Stimulated activated naive CD8-positive, alpha-beta T cell treated with anti-CD3 and anti-CD28 coated beads, Interleukin-15, Interleukin-2, amounts not matched to agents 100 ng/mL and 50 ng/mL, for 24 hours (primary cell): Measurements from ENCODE around the gene ARL5A.
A peak's percentile ranks its signal among the peaks of the same experiment; 100 is the strongest.

ENCODE experiments used
- H3K27ac Mint-ChIP-seq: one replicate; pipeline ENCODE4 v1.8.0; 2021; ENCODE audit warnings: mild to moderate bottlenecking, mixed read lengths
- H3K27me3 Mint-ChIP-seq: one replicate; pipeline ENCODE4 v1.8.0; 2021; ENCODE audit warnings: mixed read lengths
- H3K36me3 Mint-ChIP-seq: one replicate; pipeline ENCODE4 v1.8.0; 2021; ENCODE audit warnings: low read depth, mixed read lengths
- H3K4me1 Mint-ChIP-seq: one replicate; pipeline ENCODE4 v1.8.0; 2021; ENCODE audit warnings: low read depth, mixed read lengths
- H3K4me3 Mint-ChIP-seq: one replicate; pipeline ENCODE4 v1.8.0; 2021; ENCODE audit warnings: mild to moderate bottlenecking, mixed read lengths
- H3K9me3 Mint-ChIP-seq: one replicate; pipeline ENCODE4 v1.8.0; 2021; ENCODE audit warnings: mixed read lengths

Gene ARL5A

DNA sequence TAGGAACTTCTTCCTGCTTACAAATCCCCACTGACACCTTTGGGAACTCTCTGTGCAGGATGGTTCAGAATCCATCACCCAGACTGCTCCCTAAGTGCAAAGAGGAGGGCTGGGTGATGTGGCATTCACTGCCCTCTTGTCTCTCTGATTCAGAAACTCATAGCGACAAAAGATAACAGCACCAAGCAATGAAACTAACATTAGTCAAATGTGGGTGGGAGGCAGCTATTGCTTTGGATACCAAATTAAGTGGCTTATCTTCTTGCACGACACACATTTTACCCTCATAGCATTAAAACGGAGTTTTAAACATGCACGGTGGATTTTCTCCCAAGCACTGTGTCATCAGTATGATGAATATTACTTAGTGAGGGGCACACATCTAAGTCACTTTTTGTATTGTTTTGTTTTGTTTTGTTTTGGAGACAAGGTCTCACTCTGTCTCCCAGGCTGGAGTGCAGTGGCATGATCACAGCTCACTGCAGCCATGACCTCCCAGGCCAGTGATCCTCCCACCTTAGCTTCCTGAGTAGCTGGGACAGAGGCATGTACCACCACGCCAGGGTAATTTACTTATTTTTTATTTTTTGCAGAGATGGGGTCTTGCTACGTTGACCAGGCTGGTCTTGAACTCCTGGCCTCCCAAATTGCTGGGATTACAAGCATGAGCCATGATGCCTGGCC is 53.0 kb downstream of the ARL5A start:
- Mint-ChIP-seq H3K4me3 (no peak overlapping the region), H3K27me3 (no peaks in the 10 kb centered on the region), H3K36me3 (peaks cover 48% of the 10 kb centered on the region), H3K27ac (no peak overlapping the region), H3K4me1 (peaks cover 16% of the 10 kb centered on the region), H3K9me3 (peaks cover 10% of the 10 kb centered on the region)

DNA sequence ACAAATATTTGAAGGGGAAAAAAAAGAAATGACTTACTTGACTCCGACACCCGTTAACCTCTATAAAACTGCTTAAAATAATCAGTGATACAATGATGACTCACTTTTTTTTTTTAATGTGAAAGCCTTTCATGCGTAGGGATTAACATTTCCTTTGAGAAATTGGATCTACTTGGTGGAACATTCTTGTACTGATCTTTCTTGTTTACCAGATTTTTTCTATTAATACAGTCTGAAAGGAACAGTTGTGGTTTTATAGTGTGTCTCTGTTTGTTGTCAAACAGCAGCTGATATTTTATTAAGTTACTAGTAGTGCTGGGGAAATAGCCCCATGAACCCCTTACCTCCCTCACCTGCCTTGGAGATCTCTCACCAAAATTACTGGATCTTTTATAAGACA is 53.7 kb downstream of the ARL5A start:
- Mint-ChIP-seq H3K4me3 (no peak overlapping the region), H3K4me1 (peaks cover 16% of the 10 kb centered on the region)

DNA sequence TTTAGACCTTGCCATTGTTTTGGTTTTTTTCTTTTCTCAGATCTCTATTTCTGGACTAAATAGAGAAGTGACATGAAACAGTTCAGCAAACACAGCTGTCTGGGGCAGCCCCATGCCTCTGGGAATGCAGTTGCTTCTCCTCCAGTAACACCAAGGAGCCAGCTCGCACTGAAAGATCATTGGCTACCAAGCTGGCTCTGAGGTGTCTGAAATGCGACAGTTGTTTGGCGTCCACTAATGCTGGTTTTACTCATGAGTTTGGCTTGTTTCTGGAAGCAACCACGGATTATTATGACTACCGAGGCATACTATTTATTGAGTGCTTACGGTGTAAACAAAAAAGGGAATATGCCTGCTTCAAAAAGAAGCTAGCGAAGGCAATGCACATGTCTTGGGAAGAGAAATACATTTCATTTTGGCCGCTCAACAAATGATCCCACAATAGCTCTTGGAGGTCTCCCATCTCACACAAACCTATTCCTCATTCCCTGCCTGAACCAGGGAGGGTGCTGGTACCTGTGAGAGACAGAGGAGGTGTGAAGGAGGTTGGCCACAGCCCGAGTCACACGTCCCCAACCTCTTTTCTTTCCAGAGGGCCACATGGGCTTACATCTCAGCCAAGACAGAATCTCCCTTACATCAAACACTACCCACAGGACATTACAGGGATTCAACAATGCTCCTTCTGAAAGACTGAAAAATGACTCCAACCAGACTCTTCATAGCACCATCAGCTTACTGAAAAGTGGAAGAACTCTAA is 56.4 kb downstream of the ARL5A start:
- H3K27ac Mint-ChIP-seq: peak overlapping the region; percentile 1
- no peak overlapping the region for H3K4me3 Mint-ChIP-seq
- H3K36me3 Mint-ChIP-seq: peaks cover 19% of the 10 kb centered on the region
- H3K9me3 Mint-ChIP-seq: no peaks in the 10 kb centered on the region
- peaks cover 26% of the 10 kb centered on the region for H3K4me1 Mint-ChIP-seq
- H3K27me3 Mint-ChIP-seq: no peaks in the 10 kb centered on the region

More for the DNA sequence above, 53.7 kb downstream of the ARL5A start:
- Mint-ChIP-seq H3K9me3 (peaks cover 3% of the 10 kb centered on the region), H3K27me3 (no peaks in the 10 kb centered on the region), H3K36me3 (peaks cover 41% of the 10 kb centered on the region), H3K27ac (no peak overlapping the region)

DNA sequence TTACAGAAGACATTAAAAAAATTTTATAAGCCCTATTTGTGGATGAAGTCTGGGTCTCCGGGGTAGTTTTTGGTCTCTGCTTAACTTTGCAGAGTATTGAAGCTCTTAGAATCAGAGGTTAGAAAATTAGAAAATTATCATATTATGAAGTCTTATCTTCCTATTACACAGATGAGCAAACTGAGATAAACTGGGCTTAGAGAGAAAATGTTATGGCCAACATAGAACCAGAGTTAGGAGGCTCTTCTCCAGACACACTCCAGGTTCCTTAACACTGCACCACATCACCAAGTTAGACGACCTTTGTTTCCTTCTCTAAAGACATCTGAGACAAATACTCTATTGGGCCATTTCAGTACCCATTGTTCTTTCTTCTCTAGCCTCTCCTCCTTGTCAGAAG is 57.2 kb downstream of the ARL5A start:
- no peak overlapping the region for H3K4me3 Mint-ChIP-seq
- H3K9me3 Mint-ChIP-seq: no peaks in the 10 kb centered on the region
- no peaks in the 10 kb centered on the region for H3K27me3 Mint-ChIP-seq
- H3K36me3 Mint-ChIP-seq: peaks cover 11% of the 10 kb centered on the region
- no peak overlapping the region for H3K27ac Mint-ChIP-seq
- H3K4me1 Mint-ChIP-seq: peaks cover 34% of the 10 kb centered on the region

DNA sequence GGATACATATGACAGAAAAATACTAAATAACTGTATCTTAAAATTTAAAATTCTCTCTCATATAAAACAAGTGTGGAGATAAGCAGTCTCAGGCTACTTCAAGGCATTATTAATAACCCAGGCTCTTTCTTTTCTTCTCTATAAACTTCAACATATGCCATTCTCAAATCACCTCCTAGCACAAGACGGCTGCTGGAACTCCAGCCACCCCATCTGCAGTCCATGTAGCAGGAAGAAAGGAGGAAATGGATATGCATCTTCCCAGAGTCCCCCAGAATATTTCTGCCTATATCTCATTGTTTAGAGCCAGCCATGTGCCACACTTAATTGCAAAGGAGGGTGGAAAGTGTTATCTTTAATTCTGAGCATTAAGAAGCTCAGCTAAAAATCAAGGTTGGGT is 58.6 kb downstream of the ARL5A start:
- peaks cover 38% of the 10 kb centered on the region for H3K4me1 Mint-ChIP-seq
- no peaks in the 10 kb centered on the region for H3K9me3 Mint-ChIP-seq
- H3K27me3 Mint-ChIP-seq: no peaks in the 10 kb centered on the region
- H3K4me3 Mint-ChIP-seq: no peak overlapping the region
- peaks cover 6% of the 10 kb centered on the region for H3K36me3 Mint-ChIP-seq
- no peak overlapping the region for H3K27ac Mint-ChIP-seq

DNA sequence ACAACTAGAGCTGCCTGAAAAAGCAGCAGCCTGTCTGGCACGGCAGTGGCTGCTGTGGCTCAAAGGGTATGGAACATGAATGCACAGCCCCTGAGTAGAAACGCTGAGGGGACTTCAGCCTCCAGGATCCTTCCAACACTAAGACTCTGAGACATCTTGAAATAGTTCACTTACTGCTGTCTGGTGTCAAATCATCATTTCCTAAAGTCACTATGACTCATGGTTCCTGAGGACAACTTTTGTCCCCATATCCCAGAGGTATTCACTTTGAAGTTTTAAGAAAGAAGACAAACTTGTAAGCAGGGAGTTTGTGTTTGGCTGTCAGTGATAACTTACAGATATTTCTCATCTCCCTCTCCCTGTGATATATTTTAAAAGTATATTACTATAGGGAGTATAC is 60.7 kb downstream of the ARL5A start:
- H3K4me3 Mint-ChIP-seq: no peak overlapping the region
- H3K27ac Mint-ChIP-seq: no peak overlapping the region
- peaks cover 6% of the 10 kb centered on the region for H3K36me3 Mint-ChIP-seq
- no peaks in the 10 kb centered on the region for H3K9me3 Mint-ChIP-seq
- no peaks in the 10 kb centered on the region for H3K27me3 Mint-ChIP-seq
- peaks cover 45% of the 10 kb centered on the region for H3K4me1 Mint-ChIP-seq

DNA sequence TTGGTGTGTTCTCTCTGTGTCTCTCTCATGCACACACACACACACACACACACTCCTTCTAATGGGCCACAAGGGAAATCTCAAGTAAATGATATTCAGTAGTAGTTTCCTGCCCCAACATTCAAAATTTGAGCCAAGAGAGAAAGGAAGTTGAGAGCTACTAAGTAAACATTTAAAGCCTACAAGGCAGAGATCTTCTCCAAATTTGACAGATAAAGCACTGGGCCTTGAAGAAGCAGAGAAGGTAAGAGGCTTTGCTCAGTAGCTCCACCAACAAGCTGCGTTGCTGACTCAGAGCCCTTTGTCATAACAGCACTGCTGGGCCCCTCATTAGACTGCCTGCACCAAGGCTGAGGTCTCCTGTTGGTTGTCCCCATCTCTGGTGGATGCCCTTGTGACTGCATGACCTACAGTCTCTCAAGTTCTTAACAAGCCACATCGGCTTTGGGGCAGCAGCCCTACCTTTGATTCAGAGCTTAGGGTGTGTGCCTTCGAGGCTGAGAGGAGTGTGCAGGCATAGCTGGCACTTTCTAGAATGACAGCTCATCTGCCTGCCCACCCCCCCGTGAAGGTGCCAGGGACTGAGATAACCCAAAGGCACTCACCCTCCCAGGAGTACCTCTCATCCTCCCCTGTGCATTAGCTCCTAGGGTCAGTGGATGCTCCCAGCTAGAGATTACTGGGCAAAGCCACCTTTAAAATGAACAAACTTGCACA is 61.6 kb downstream of the ARL5A start:
- H3K9me3 Mint-ChIP-seq: no peaks in the 10 kb centered on the region
- peak overlapping the region; percentile 2 for H3K27ac Mint-ChIP-seq
- no peaks in the 10 kb centered on the region for H3K27me3 Mint-ChIP-seq
- H3K4me1 Mint-ChIP-seq: peaks cover 45% of the 10 kb centered on the region
- peaks cover 6% of the 10 kb centered on the region for H3K36me3 Mint-ChIP-seq
- no peak overlapping the region for H3K4me3 Mint-ChIP-seq

DNA sequence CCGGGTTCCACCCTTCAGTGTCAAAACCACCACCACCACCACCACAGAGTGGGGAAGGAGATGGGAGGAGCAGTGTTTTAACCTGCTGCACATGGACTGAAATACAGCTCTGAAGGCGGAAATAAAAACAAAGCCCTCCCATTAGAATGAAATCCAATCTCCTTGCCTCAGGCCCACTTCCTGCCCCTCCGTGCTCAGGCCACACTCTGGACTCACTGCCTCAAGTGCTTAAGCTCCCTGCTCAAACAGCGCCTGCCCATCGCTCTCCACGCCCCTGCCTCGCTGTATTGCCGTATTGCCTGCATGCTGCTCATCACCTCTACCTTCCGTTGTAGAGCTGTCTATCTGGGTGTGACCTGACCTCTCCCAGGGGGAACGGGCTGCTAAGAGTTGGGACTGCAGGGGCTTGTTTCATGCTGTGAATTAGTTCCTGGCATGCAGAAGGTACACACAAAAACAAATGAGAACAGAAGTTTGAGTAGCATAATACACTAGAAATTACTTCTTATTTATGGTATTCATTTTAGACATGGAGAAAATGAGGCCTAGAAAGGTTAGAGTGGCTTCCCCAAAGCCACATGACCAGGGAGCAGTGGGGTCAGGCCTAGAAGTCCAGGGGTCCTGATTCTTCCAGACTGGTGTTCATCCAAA is 62.3 kb downstream of the ARL5A start:
- Mint-ChIP-seq H3K27ac (no peak overlapping the region), H3K4me3 (no peak overlapping the region), H3K9me3 (no peaks in the 10 kb centered on the region), H3K27me3 (no peaks in the 10 kb centered on the region), H3K4me1 (peaks cover 41% of the 10 kb centered on the region), H3K36me3 (peaks cover 4% of the 10 kb centered on the region)

DNA sequence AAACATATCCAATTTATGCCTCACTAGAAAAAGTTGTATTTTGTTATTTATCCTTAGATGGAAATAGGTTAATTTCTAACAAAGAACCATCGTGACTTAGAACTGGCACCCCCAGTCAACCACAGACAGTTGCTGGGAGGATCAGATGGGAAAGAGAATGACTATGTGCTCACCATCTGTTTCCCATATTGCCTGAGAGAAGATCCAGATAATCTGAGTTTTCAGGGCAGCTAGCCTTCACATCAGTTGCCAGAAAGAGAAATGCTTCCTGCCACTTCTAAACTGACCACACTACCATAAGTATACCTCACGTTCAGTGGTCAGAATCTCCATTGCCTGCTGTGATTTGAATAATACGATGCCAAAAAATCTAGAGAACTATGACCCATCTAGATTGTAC is 65.5 kb downstream of the ARL5A start:
- H3K27ac Mint-ChIP-seq: no peak overlapping the region
- H3K4me1 Mint-ChIP-seq: peaks cover 40% of the 10 kb centered on the region
- no peak overlapping the region for H3K4me3 Mint-ChIP-seq
- no peaks in the 10 kb centered on the region for H3K36me3 Mint-ChIP-seq
- H3K27me3 Mint-ChIP-seq: no peaks in the 10 kb centered on the region
- no peaks in the 10 kb centered on the region for H3K9me3 Mint-ChIP-seq

DNA sequence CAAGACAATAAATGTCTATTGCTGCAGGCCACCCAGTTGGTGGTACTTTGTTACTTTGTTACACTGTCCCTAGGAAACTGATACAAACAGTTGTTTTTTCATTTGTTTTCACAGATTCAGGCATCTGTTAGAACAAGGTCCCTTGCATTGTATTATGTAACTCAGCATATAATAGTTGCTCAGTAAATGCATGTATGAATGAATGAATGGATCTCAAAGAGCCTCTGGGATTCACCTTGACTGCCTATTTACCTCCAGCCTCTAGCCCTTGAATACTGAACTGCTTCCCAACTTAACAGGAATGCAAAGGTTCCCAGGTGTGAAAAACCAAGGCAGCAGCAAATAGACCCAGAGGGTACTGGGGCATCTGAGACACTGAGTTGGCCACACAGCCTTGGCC is 66.5 kb downstream of the ARL5A start:
- Mint-ChIP-seq H3K4me1 (peaks cover 30% of the 10 kb centered on the region), H3K9me3 (no peaks in the 10 kb centered on the region), H3K4me3 (no peak overlapping the region), H3K36me3 (no peaks in the 10 kb centered on the region), H3K27me3 (no peaks in the 10 kb centered on the region), H3K27ac (no peak overlapping the region)

DNA sequence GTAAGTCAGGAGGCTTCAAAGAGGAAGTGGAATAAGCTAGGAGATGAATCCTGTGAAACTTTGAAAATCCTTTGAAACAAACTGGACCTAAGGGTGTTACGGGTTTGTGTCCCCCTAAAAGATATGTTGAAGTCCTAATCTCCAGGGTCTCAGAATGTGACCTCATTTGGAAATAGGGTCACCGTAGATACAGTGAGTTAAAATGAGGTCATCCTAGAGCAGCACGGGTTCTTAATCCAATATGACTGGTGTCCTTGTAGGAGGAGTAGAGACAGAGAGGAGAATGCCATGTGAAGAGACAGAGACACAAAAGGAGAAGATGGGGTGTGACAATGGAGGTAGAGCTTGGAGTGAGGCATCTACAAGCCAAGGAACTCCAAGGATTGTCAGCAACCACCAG is 67.0 kb downstream of the ARL5A start:
- H3K27ac Mint-ChIP-seq: no peak overlapping the region
- no peak overlapping the region for H3K4me3 Mint-ChIP-seq
- no peaks in the 10 kb centered on the region for H3K36me3 Mint-ChIP-seq
- peaks cover 25% of the 10 kb centered on the region for H3K4me1 Mint-ChIP-seq
- no peaks in the 10 kb centered on the region for H3K9me3 Mint-ChIP-seq
- H3K27me3 Mint-ChIP-seq: no peaks in the 10 kb centered on the region

DNA sequence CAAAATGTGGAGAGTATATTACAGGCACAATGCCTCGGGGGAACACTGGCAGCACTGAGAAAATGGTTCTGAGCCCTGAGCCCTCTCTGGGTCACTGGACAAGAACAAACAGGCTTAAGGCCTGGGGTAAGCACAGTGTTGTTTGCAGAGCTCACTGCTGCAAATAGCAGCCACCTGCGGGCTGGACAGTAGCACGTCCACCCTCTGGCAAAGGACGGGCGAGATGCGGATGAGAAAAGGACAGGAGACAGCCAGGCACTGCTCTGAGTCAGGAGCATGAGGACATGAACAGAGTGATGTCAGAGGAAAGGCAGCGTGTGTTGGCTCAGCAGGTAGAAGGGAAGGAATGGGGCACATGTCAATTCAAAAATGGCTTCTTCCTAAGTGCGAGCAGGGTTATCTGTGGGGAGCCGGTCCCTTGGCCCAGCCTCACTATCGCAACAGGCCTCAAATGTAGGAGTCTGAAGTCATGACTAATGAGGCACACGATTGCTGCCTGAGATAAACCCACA is 68.0 kb downstream of the ARL5A start:
- Mint-ChIP-seq H3K36me3 (no peaks in the 10 kb centered on the region), H3K27me3 (no peaks in the 10 kb centered on the region), H3K4me1 (peaks cover 15% of the 10 kb centered on the region), H3K27ac (no peak overlapping the region), H3K9me3 (no peaks in the 10 kb centered on the region), H3K4me3 (no peak overlapping the region)

DNA sequence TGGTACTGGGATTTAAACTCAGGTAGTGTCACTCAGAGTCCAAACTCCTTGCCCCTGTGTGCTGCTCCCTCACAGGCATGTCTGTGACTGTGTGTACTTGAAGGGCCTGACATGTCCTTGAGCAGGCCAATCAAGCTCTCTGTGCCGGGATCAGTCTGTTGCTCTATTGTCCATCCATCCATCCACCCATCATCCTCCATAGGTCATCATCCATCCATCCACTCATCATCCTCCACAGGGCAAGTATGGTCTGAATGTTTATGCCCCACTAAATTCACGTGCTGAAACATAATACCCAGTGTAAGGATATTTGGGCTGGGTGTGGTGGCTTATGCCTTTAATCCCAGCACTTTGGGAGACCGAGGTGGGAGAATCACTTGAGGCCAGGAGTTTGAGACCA is 69.5 kb downstream of the ARL5A start:
- Mint-ChIP-seq H3K4me1 (peaks cover 3% of the 10 kb centered on the region), H3K36me3 (no peaks in the 10 kb centered on the region), H3K4me3 (no peak overlapping the region), H3K27ac (no peak overlapping the region), H3K9me3 (no peaks in the 10 kb centered on the region), H3K27me3 (no peaks in the 10 kb centered on the region)

DNA sequence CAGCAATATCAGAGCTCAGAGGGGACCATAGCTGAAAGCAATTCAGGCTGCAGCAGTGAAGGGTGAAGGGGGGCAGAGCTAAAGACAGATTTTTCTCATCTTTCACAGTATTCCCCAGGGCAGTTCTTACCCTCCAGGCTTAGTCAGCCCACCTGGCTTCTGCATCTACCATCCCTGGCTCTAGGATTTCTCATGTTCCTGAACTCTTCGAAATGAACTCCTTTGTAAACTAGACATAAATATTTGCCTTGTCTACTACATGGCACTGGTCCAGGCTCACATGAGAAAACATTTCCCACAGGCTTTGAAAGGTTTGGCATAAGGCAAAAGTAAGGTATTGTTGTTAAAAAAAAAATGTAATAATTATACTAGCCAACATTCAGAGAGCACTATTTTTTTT is 70.4 kb downstream of the ARL5A start:
- Mint-ChIP-seq H3K9me3 (no peaks in the 10 kb centered on the region), H3K27me3 (no peaks in the 10 kb centered on the region), H3K4me3 (no peak overlapping the region), H3K27ac (no peak overlapping the region), H3K36me3 (no peaks in the 10 kb centered on the region), H3K4me1 (no peaks in the 10 kb centered on the region)

DNA sequence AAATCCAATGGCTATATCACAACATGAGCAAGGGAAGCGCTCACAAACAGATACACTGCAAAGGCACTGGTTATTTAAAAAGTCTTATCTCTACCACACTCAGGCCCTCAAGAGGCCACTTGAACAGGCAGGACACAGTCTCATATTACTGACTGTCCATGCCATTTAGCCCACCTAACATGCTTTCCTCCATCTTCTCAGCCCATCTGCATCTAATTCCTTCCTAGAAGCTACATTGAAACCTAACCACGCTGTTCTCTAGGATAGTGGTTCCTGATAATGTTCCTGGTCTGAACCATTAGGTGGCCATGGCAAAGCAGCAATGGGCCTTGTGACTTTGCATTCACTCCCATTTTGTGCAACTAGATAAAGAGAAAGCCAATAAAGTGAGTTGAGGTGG is 71.4 kb downstream of the ARL5A start:
- H3K4me1 Mint-ChIP-seq: no peaks in the 10 kb centered on the region
- H3K27me3 Mint-ChIP-seq: no peaks in the 10 kb centered on the region
- H3K9me3 Mint-ChIP-seq: no peaks in the 10 kb centered on the region
- no peaks in the 10 kb centered on the region for H3K36me3 Mint-ChIP-seq
- H3K27ac Mint-ChIP-seq: no peak overlapping the region
- no peak overlapping the region for H3K4me3 Mint-ChIP-seq
